HL-60 (cell line): ENCODE measurements around the gene XYLB.

ENCODE experiments used
- GABPA ChIP-seq: IDR thresholded peaks from 2 replicates; pipeline ENCODE4 v1.6.1; 2012; ENCODE audit warnings: low read depth
- POLR2AphosphoS5 ChIP-seq: IDR thresholded peaks from 2 replicates; pipeline ENCODE4 v1.6.1; 2012; ENCODE audit warnings: low read depth
- REST ChIP-seq: IDR thresholded peaks from 2 replicates; pipeline ENCODE4 v1.6.1; 2012; ENCODE audit warnings: low read depth; ENCODE audit not compliant: insufficient replicate concordance
- SPI1 ChIP-seq: IDR thresholded peaks from 2 replicates; pipeline ENCODE4 v1.6.1; 2012; ENCODE audit warnings: low read depth, mild to moderate bottlenecking, borderline replicate concordance
- TF ChIP-seq, protein P1 (sequence below): IDR thresholded peaks from one replicate; pipeline ENCODE4 v1.5.1; 2011; ENCODE audit warnings: low read length, control low read depth, inconsistent platforms; ENCODE audit not compliant: insufficient read depth

DNA sequence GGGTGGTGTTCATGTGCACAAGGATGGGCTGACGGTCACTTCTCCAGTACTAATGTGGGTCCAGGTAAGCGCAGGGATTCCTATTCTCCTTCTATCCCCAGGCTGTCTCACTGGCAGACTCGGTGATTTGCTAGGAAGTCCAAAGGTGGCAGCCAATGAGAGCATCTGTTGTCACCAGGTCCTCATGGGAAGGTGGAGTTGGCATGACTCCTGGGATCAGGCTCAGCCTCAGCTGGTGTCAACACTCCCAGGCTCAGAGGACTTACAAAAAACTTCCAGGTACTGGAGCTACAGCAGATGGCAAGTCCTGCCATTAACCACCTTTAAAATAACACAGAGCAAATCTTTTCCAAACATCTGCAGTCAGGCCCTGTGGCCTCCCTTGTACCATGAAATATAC, 13.8 kb downstream of the XYLB start:
- TF ChIP-seq GABPA (no peak), POLR2AphosphoS5 (no peak), REST (no peak), SPI1 (no peak)
- TF ChIP-seq, protein P1, sequence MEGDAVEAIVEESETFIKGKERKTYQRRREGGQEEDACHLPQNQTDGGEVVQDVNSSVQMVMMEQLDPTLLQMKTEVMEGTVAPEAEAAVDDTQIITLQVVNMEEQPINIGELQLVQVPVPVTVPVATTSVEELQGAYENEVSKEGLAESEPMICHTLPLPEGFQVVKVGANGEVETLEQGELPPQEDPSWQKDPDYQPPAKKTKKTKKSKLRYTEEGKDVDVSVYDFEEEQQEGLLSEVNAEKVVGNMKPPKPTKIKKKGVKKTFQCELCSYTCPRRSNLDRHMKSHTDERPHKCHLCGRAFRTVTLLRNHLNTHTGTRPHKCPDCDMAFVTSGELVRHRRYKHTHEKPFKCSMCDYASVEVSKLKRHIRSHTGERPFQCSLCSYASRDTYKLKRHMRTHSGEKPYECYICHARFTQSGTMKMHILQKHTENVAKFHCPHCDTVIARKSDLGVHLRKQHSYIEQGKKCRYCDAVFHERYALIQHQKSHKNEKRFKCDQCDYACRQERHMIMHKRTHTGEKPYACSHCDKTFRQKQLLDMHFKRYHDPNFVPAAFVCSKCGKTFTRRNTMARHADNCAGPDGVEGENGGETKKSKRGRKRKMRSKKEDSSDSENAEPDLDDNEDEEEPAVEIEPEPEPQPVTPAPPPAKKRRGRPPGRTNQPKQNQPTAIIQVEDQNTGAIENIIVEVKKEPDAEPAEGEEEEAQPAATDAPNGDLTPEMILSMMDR, result no peak
